Right ventricle myocardium inferior (tissue), 1 donor: ENCODE data around the gene HSF2BP. TPM values are rescaled to one million over a fixed set of nuclear protein-coding genes. Genes with fewer than 3 reads are reported as not detected.
"Not testable (repeated sequence)": the region's sequence is repeated elsewhere in the genome, so short reads cannot be mapped to it uniquely, and the experiment has no call there.

Source experiments
- ATAC-seq: fragments of 200-7000 bp; cut with Tn5 transposase; one replicate; pipeline ENCODE4 v1.9.1; 2020; ENCODE audit warnings: mild to moderate bottlenecking, moderate library complexity
- DNase-seq: peaks from one replicate; pipeline ENCODE4 v3.0.0; 2021; ENCODE audit errors: missing footprints
- intact Hi-C: fragments of 100-400 bp; cut with DNase I; formaldehyde crosslinking; loops from one replicate; pipeline ENCODE4 v1.11.0; 2022
- total RNA-seq: library from RNA; stranded (reverse); fragmentation: NEBNext Ultra II Directional; extraction: Animal tissue kit (Norgen Biotek cat#: 25700); gene quantifications from one replicate; pipeline ENCODE4 v1.2.1, GENCODE V29; 2021
- donor health status: DM: no; HTN: yes; CAD: no; lungs with severe emphysema.

Gene HSF2BP
- total RNA-seq, 1 donor from 2014 or later = not detected

DNA sequence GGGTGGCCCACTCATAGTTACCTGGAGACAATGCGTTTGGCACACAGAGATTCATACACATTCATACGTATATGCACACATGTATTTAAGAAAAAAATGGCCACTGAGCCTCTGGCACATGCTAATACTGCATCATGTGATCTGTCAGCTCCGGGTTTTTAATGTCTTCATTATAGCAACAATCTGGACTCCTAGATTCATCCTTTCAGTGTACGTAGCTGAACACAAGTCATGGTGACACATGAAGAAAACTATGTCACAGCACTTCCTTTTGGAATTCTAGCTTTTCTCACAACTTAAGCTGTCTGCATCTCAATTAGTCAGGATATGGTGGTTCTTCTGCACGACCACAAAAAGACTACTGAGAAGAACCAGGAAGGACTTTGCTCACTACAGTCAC, 24.7 kb downstream of the HSF2BP start:
- ATAC-seq = no peak
- no peak for DNase-seq
- intact Hi-C loops = no loop called here

GRCh38 chr21:43632373-43632905, 26.8 kb downstream of the HSF2BP start:
- ATAC-seq (no peak), DNase-seq (no peak)
- intact Hi-C loops = loop anchor here (2.0 kb wide), 1 partner anchor 14 kb away; no protein-coding TSS in a partner anchor

DNA sequence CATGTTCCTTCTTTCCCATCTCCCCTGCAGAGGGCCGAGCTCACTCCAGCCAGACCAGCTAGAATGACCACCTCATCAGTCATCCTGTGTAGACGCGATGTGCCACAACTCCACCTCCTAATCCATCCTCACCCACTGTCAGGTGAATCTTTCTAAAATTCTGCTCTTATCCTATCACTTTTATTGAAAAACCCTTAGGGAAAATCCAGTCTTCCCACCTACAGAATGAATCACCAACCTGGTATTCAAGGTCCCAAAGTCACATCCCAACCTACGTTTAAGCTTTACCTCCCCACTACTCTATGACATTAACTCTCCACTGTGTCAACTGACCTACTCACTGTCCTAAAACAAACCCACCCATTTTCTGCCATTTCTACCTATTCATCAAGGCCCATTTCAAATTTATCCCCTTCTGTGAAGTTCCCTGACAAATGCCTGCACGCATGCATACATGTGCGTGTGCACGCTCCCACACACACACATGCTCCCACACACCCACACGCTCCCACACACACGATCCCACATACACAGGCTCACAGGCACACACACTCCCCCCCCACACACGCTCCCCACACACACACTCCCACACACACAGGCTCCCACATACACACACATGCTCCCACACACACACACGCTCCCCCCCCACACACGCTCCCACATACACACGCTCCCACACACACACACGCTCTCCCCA, 27.7 kb downstream of the HSF2BP start:
- no peak for DNase-seq

DNA sequence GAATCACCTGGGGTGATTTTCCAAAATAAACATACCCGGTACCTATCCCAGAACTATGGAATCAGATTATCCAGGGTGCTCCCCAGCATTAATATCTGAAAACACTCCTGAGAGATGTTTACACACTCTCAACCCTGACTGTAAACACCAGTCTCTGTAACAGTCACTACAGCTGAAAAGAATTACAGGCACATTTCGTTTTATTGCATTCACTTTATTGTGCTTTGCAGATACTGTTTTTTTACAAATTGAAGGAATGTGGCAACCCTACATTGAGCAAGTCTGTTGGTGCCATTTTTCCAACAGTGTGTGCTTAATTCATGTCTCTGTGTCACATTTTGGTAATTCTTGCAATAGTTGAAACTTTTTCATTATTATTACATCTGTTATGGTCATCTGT, 31.8 kb downstream of the HSF2BP start:
- intact Hi-C loops = no loop called here
- ATAC-seq = no peak
- no peak for DNase-seq

More for the DNA sequence above, 27.7 kb downstream of the HSF2BP start:
- intact Hi-C loops = loop anchor here (2.0 kb wide), 1 partner anchor 13 kb away; no protein-coding TSS in a partner anchor
- ATAC-seq = no peak

DNA sequence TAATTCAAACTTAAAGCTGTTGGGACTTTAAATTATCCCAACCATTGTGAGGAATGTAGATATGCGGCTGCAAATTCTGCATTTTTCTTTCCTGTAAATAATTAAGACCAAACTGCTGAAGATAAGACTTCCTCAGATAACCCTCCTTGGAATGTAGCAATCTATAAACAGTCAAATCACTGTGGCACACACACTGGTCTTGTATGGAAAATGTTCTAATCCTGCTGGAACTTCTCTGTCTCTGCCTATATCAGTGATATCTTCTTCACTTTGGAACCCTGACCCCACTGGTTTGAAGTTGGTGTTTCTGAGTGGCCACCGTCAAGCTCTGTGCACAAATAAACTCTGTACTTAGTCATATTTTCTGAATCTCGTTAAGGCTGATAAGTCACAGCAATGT, 32.9 kb downstream of the HSF2BP start:
- no peak for DNase-seq
- no peak for ATAC-seq
- intact Hi-C loops = no loop called here

GRCh38 chr21:43624339-43624738, 34.9 kb downstream of the HSF2BP start:
- intact Hi-C loops = no loop called here
- ATAC-seq = no peak

GRCh38 chr21:43623588-43623987, 35.7 kb downstream of the HSF2BP start:
- ATAC-seq (no peak), DNase-seq (no peak)
- intact Hi-C loops = no loop called here

More at GRCh38 chr21:43624339-43624738, 34.9 kb downstream of the HSF2BP start:
- no peak for DNase-seq

GRCh38 chr21:43622796-43623195, 36.5 kb downstream of the HSF2BP start:
- DNase-seq = no peak
- ATAC-seq = no peak
- intact Hi-C loops = no loop called here

DNA sequence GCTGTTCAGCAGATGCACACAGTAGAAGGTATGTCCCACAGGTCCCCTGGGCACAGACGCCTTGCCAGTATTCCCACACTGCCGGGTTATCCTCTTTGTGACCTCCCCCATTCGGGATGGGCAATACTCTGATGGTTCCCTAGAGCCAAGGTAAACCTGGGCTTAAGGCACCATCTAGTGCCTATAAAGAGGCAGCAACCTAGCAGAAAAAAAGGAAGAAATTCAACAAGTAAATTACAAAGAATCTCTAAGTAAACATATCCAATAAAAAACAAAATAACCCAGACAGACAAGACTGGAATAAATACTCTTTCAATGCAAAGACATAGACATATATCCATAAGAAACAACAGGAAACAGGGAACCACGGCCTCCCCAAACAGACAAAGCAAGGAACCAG, 39.4 kb downstream of the HSF2BP start:
- ATAC-seq = no peak
- intact Hi-C loops = loop anchor here (2.0 kb wide), 1 partner anchor 13 kb away; no protein-coding TSS in a partner anchor
- no peak for DNase-seq

- ATAC-seq (no peak), DNase-seq (no peak)
- intact Hi-C loops = loop anchor here (2.0 kb wide), 1 partner anchor 13 kb away; no protein-coding TSS in a partner anchor
Measured at GRCh38 chr21:43619344-43619743, 39.9 kb downstream of the HSF2BP start.

DNA sequence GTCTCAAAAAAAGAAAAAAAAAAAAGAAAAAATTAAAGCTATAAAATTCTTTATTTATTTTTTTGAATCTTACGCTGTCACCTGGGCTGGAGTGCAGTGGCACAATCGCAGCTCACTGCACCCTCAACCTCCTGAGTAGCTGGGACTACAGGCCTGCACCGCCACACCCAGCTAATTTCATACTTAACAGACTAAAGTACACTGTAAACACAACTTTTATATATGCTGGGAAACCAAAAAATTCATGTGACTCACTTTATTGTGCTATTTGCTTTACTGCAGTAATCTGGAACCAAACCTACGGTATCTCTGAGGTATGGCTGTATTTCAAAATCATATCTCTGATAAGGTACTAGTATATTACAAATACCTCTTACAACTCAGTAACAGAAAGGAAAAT, 40.3 kb downstream of the HSF2BP start:
- intact Hi-C loops = loop anchor here (2.0 kb wide), 1 partner anchor 14 kb away; no protein-coding TSS in a partner anchor
- no peak for DNase-seq
- ATAC-seq = no peak

DNA sequence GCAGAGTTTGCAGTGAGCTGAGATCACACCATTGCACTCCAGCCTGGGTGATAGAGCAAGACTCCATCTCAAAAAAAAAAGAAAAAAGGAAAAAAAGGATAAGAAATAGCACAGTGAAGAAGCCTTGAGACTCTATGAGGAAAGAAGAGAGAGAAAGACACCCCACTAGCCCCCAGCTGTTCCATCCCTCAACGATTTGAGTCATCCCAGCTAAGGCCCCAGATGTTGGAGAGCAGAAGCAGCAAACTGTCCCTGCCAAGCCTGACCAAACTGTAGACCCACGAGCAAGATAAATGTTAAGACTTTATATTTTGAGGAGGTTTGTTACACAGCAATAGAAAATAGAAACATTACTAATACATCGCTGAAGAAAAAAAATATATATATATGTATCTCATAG, 42.4 kb downstream of the HSF2BP start:
- ATAC-seq, DNase-seq, intact Hi-C loops: not testable (repeated sequence)

- ATAC-seq = no peak
- intact Hi-C loops = no loop called here
Measured at GRCh38 chr21:43614839-43615238, 44.4 kb downstream of the HSF2BP start.

DNA sequence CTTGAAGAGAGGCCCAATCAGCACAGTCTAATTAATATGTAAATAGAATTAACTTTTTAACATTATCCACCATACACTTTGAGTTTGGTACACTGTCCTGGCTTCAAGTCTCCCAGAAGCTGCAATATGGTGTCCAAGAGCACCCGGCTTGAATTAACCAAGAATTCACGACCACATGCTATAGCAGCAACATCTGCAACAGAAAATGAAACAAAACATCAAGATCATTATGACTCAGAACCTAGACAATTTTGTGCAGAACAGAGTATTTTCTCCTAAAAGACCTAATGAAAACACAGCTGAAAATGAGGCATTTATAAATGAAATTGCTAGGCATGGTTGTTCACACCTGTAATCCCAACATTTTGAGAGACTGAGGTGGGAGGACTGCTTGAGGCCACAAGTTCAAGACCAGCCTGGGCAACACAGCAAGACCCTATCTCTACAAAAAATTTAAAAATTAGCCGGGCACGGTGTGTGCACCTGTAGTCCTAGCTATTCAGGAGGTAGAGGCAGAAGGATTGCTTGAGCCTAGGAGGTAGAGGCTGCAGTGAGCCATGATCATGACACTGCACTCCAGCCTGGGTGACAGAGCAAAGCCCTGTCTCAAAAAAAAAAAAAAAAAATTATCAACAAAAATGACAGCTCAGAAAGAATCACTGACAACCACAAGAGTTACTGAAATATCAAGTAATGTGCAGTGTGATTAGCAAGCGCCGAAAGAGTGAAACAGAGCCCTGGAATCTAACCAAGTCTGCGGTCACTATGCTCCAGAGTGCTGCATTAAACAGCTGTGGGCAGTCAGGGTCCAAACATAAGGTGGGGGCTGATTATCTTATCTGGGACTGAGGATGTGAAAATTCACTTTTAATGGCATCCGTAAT, 45.3 kb downstream of the HSF2BP start:
- DNase-seq (no peak), ATAC-seq (no peak)
- intact Hi-C loops = no loop called here

More at GRCh38 chr21:43614839-43615238, 44.4 kb downstream of the HSF2BP start:
- no peak for DNase-seq

GRCh38 chr21:43611598-43612369, 47.5 kb downstream of the HSF2BP start:
- DNase-seq = peak; percentile 74
- intact Hi-C loops = no loop called here
- ATAC-seq = peak; percentile 80

DNA sequence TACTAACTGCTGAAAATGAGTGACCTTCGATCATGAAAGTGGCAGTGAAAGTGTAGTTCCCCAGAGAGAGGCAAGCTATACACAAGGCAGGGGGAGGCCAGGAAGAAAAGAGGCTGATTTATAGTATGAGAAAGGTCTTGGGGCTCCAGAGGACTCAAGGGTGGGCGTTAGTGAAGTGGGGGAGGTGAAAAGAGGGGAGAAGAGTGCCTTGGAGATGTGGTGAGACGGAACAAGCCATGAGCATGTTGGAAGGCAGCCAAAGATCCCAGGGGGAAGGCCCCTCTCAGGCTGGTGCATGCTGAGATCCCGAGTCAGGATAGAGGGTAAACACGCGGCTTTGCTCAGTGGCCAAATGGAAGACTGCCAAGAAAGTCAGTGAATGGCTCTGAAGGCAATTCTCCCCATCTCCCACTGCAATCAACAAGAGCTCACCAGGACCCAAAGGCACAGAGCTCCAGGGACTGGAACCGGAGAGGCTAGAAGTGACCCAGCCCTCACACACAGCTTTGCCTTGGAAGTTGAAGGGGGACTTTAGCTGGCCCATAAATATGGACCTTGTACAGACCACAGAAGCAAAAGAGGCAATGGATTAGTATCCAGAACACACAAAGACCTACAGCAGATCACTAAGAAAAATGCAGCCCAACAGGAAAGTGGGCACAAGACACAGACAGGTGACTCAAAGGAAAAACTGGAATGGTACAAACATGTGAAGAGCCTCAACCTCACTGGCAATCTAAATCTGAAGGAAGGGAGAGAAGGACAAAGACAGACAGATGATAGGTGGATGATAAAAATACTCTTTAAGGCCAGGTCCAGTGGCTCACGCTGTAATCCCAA, 49.6 kb downstream of the HSF2BP start:
- intact Hi-C loops = no loop called here
- DNase-seq (peak; percentile 57), ATAC-seq (peak; percentile 15)

- no peak for ATAC-seq
- no peak for DNase-seq
- intact Hi-C loops = no loop called here
Measured at GRCh38 chr21:43608664-43609063, 50.6 kb downstream of the HSF2BP start.

DNA sequence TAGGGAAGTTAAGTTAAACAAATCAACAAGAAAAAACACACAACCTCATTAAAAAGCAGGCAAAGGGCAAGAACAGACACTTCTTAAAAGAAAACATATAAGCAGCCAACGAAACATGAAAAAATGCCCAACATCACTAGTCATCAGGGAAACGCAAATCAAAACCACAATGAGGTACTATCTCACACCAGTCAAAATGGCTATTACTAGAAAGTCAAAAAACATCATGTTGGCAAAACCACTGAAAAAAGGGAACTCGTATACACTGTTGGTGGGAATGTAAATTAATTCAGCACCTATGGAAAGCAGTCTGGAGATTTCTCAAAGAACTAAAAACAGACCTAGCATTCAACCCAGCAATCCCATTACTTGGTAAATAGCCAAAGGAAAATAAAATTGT, 51.1 kb downstream of the HSF2BP start:
- intact Hi-C loops = no loop called here
- DNase-seq = no peak
- no peak for ATAC-seq
